ENCODE measurements around the gene TTLL10.

DNA sequence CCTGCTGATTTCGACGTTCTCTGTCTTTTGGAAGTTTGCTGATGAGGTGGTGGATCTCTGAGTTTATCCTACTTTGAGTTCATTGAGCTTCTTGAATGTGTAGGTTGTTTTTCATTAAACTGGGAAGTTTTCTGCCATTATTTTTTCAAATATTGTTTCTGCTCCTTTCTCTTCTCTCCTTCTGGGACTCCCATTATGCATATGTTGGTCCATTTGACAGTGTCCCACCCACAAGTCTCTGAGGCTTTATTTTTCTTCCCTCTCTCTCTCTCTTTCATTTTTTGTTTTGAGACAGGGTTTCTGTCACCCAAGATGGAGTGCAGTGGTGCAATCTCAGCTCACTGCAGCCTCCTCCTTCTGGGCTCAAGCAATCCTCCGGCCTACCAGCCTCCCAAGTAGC, 21.0 kb downstream of the TTLL10 start:
- TF ChIP-seq CTCF (conservative IDR thresholded peaks at IDR 0.05; ENCODE audit: low read depth in 2 of 2): no peak
- no peak for TF ChIP-seq JUNB (IDR thresholded peaks at IDR 0.05; ENCODE audit: unreplicated experiment)
- TF ChIP-seq EZH2 (IDR thresholded peaks at IDR 0.05; ENCODE audit: low read depth, unreplicated experiment): no peak
- no peak for TF ChIP-seq POLR2AphosphoS5 (IDR thresholded peaks at IDR 0.05; ENCODE audit: low read depth)

Data from GM23338 (cell line).